Measurements from ENCODE around the gene NHLH1. TPM values are rescaled to one million over a fixed set of nuclear protein-coding genes. Genes with fewer than 3 reads are reported as not detected.

NHLH1 gene
- total RNA-seq, 1 donor = not detected

DNA sequence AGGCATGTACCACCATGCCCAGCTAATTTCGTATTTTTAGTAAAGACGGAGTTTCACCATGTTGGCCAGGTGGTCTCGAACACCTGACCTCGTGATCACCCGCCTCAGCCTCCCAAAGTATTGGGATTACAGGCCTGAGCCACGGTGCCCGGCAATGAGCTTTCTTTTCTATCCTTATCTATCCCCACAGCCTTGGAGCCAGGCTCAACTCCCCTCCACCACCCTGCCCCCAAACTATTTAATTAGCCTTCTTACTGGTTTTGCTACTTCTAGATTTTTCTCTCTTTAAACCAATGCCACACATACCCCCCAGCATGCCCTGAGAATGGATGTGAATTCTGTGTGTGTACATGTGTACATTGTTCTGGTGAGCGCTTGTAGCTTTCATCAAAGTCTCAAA lies 27.8 kb downstream of the NHLH1 start:
- no peak overlapping the region for H3K4me3 ChIP-seq (ENCODE audit: low read length)
- peaks cover 10% of the 10 kb centered on the region for H3K27me3 ChIP-seq (ENCODE audit: insufficient read depth, low read length)
- H3K4me1 ChIP-seq (ENCODE audit: insufficient read depth, low read length) = no peaks in the 10 kb centered on the region
- no peaks in the 10 kb centered on the region for H3K9me3 ChIP-seq (ENCODE audit: low read depth, low read length)

DNA sequence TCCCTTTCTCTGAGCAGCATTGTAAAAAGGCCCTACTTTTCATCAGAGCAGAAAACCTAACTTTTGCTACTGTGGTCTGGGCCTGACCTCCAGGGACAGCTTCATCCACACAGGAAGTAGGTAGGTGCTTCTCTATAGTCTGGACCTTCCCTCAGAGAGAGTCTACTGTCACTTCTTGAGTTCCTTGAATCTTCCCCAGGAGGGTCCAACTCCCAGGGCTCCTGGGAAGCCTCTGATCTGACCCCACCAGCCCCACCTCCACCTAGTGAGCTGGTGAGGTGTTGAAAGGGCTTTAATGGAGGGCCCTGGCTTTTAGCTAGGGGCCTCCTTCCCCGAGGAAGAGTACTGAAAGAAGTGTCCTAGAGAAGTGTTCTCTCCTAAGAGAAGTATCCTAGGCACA lies 30.8 kb downstream of the NHLH1 start:
- H3K27me3 ChIP-seq (ENCODE audit: insufficient read depth, low read length) = peaks cover 28% of the 10 kb centered on the region
- H3K4me1 ChIP-seq (ENCODE audit: insufficient read depth, low read length) = peaks cover 13% of the 10 kb centered on the region
- no peak overlapping the region for H3K4me3 ChIP-seq (ENCODE audit: low read length)
- no peaks in the 10 kb centered on the region for H3K9me3 ChIP-seq (ENCODE audit: low read depth, low read length)

DNA sequence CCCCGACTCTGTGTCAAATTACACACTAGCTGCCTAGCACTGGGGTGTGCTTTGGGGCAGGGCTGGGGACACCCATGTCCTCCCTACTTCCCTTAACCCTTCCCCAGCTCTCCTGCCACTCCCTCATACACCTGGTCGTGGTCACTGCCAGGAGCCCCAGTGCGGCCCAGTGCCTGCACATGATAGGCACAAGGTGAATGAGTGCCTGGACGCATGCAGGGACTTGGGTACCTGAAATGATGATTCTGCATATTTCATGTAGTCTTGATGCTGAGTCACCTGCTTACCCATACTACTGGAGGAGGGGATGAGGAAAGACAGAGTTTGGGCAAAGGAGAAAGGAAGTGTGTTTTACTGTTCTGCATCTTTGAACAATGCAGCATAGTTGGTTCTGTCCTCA lies 32.0 kb downstream of the NHLH1 start:
- Histone ChIP-seq H3K4me1 (ENCODE audit: insufficient read depth, low read length) (peaks cover 13% of the 10 kb centered on the region), H3K9me3 (ENCODE audit: low read depth, low read length) (no peaks in the 10 kb centered on the region), H3K4me3 (ENCODE audit: low read length) (no peak overlapping the region), H3K27me3 (ENCODE audit: insufficient read depth, low read length) (peaks cover 28% of the 10 kb centered on the region)

DNA sequence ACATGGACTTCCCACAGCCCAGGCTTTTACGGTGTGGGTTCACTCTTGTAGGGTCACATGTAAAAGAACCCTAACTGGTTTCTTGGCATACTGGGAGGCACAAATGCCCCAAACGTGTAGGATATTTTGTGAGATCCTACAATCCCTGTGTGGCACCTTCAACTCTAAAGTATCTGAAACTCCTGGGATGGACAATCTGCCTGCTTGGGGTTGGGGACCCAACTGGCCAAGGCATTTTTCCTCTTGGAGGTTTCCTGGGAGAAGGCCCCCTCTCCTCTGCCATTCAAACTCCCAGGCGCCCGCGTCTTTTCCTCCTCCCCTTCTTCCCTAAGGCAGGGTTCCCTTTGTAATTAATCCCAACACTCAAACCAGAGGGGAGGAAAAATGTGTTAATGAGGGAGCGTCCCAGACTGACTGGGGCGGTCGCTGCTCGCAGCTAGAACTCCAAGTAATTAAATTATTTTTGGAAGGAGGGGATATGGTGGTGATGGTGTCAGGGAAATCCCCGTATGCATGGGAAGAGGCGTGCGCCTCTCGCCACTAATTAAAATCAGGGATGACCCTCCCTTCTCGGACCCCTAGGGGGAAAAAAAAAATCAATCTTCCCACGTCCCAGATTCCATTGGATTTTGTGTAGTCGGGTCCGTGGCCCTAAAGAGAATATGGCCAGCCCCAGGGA lies 32.8 kb downstream of the NHLH1 start:
- no peak overlapping the region for H3K4me3 ChIP-seq (ENCODE audit: low read length)
- peaks cover 28% of the 10 kb centered on the region for H3K27me3 ChIP-seq (ENCODE audit: insufficient read depth, low read length)
- H3K9me3 ChIP-seq (ENCODE audit: low read depth, low read length) = no peaks in the 10 kb centered on the region
- peaks cover 13% of the 10 kb centered on the region for H3K4me1 ChIP-seq (ENCODE audit: insufficient read depth, low read length)

DNA sequence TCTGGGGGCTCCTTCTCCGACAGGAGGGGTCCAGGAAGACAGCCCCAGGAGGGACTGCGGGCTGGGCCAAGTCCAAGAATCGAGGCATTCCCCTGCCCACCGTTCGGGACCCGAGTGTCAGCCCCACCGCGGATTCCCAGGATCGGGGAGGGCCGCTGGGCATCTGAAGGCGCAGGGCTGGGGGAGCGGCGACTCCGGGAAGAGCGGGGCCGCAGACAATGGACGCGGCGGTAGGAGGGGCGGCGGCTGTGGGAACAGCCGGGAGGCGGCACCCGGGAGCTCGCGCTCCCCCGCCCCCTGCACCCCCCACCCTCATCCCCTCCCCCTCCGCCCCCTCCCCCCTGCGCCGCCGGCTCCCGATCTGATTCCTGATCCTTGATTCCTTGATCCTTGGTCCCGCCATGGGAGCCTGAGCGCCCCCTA lies 33.4 kb downstream of the NHLH1 start, which contains the start of gene VANGL2:
VANGL2 (plus strand) TSS at position 342 of the 423 bp plus-strand sequence. CDS start 15,274 bp downstream, outside the sequence.
- H3K4me3 ChIP-seq (ENCODE audit: low read length) = peak within 1 kb of the TSS; percentile 29
- H3K27me3 ChIP-seq (ENCODE audit: insufficient read depth, low read length) = peaks cover 28% of the 10 kb centered on the region
- H3K4me1 ChIP-seq (ENCODE audit: insufficient read depth, low read length) = peaks cover 13% of the 10 kb centered on the region
- H3K9me3 ChIP-seq (ENCODE audit: low read depth, low read length) = no peaks in the 10 kb centered on the region

DNA sequence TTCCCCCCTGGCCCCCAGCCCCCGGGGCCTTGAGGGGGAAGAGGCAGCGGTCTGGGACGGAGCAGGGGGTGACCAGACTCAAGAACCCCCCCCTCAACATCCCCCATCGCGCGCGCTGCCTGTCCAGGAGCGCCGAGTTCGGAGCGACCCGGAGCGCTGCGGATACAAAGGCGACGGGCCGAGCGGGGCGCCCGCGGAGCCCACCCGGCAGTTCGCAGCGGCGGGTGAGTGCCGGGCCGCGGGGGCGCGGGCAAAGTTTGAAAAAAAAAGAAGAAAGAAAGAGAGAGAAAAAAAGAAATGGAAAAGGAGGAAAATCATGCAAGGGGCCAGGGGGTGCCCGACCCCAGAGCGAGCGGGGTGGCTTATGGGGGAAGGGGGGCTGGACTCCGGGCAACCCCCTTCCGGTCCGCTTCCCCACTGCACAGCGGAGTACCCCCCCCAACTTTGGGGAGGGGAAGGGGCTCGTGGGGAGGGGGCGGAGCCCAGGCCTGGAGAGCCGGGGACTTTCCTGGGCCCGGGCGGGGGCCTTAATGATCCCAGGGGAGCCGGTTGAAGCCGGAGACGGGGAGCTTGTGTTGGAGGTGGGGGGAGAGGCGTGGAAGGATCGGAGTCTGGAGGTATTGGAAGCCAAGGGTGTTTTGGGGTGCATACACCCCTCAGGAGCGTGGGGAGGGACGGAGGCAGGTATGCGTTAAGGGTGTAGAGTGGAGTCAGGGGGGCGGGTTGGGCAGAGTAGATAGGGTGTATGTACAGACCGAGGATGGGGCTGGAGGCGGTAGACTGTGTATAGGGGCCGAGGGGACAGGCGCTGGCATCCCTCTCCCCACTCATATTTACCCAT lies 34.0 kb downstream of the NHLH1 start:
- Histone ChIP-seq H3K4me3 (ENCODE audit: low read length) (peak overlapping the region; percentile 29), H3K9me3 (ENCODE audit: low read depth, low read length) (no peaks in the 10 kb centered on the region), H3K4me1 (ENCODE audit: insufficient read depth, low read length) (peaks cover 13% of the 10 kb centered on the region), H3K27me3 (ENCODE audit: insufficient read depth, low read length) (peaks cover 28% of the 10 kb centered on the region)

DNA sequence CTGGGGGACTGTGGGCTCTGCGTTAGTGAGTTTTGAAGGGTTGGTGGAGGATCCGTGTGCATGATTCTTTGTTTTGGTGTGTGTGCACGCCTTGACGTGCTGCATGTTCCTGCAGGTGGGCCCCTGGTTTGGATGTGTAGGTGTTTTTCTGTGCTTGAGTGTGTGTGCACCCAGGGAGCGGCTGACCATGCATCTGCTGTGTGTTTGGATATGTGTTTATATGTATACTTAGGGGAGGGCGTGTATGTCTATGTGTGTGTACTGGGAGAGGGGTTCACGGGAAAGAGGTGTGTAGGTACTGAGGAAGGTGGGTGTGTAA lies 34.6 kb downstream of the NHLH1 start:
- Histone ChIP-seq H3K4me3 (ENCODE audit: low read length) (no peak overlapping the region), H3K27me3 (ENCODE audit: insufficient read depth, low read length) (peaks cover 28% of the 10 kb centered on the region), H3K4me1 (ENCODE audit: insufficient read depth, low read length) (peaks cover 13% of the 10 kb centered on the region), H3K9me3 (ENCODE audit: low read depth, low read length) (no peaks in the 10 kb centered on the region)

DNA sequence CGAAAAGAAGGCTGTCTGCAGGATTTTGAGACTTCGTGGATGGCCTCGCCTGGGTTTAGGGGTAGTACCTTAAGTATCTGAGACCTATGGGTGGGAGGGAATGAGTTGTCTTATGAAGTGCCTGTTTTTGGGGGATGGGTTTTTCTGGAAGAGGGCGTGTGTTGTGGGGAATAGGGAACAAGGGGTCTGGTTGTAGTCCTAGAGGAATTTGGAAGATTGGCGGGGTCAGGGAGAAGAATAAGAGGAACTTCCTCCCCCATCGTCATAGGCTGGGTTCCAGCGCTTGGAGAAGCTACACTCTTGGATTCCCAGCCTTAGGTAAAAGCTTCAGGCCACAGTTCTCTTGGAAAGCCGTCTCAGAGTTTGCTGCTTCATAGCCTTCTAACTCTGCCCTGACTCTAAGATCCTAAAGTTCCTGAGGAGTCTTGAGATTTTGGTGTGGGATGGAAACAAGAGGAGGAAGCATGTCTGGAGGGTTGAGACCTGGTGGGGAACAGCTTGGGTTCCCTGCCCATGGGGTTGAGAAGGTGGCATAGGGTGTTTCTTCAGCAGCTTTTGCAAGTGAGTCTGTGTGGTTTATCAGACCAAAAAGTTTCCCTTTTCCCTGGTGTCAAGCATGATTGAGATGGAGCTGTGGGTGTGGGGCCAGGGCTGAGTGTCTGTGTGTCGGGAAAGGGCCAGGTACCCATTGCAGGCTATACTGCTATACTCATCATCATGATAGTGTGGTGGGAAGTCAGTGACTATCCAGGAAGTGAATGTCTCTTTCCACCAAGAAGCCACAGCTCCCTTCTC lies 35.3 kb downstream of the NHLH1 start:
- no peak overlapping the region for H3K4me3 ChIP-seq (ENCODE audit: low read length)
- H3K9me3 ChIP-seq (ENCODE audit: low read depth, low read length) = no peaks in the 10 kb centered on the region
- H3K27me3 ChIP-seq (ENCODE audit: insufficient read depth, low read length) = peaks cover 28% of the 10 kb centered on the region
- peaks cover 13% of the 10 kb centered on the region for H3K4me1 ChIP-seq (ENCODE audit: insufficient read depth, low read length)

DNA sequence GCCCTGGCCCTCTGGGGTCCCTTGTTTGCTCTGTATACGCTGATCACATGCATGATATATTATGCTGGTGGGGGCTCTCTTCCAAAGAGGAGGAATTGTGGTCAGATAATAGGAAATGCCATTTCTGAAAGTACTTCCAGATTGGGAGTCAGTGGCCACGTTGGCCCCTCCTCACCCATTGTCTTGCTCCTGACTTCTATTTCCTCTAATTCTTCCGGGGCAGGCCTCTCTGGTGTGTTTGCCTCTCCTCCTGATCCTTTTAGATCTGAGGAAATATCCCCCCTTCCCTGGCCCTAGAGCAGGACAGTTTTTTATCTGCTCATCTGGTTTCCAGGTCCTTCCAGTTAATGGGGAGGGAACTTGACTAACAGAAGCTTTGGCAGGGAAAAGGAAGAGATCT lies 36.4 kb downstream of the NHLH1 start:
- Histone ChIP-seq H3K27me3 (ENCODE audit: insufficient read depth, low read length) (peaks cover 28% of the 10 kb centered on the region), H3K4me3 (ENCODE audit: low read length) (no peak overlapping the region), H3K9me3 (ENCODE audit: low read depth, low read length) (no peaks in the 10 kb centered on the region), H3K4me1 (ENCODE audit: insufficient read depth, low read length) (peaks cover 13% of the 10 kb centered on the region)

DNA sequence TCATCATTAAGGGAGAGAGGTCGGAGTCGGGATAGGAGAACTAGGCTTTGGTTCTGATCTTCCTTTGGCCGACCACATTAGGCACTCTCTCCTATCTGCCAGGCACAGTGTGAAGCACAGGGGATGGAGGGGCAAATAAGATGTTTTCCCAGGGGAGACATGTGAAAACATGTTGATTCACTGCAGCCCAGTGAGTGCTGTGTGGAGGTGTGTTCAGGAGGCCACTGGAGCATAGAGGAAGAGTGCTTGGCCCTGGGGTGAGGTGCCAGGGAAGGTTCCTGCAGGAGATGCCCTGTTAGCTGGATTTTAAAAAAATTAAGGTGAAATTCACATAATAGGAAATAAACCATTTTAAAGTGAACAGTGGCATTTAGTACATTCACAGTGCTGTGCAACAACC lies 37.2 kb downstream of the NHLH1 start:
- Histone ChIP-seq H3K4me1 (ENCODE audit: insufficient read depth, low read length) (peaks cover 13% of the 10 kb centered on the region), H3K4me3 (ENCODE audit: low read length) (no peak overlapping the region), H3K9me3 (ENCODE audit: low read depth, low read length) (no peaks in the 10 kb centered on the region), H3K27me3 (ENCODE audit: insufficient read depth, low read length) (peaks cover 24% of the 10 kb centered on the region)

DNA sequence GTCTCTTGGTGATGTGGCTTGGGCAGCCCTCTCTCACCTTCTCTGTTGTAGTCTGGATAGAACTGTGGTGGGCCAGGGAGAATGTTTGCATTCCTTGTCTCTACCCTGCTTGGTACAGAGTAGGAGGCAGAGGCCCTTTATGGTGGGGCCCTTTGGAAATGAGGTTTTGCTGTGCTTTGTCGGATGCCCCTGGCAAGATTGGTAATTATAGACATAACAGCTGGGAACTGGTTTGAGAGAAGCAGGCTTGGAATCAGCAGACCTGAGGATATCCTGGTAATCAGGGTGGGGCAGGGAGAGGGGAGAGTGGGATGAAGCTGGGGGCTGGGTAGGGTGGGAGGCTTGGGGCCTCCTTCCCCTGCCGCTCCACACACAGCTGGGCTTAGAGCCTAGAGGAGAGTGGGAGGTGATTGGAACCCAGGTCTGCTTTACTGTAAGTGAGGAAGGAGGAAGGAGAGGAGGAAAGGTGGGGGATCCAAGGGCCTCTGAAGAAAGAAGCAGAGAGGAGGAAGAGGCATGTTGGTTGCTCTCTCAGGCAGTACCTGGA lies 38.5 kb downstream of the NHLH1 start:
- H3K27me3 ChIP-seq (ENCODE audit: insufficient read depth, low read length) = peaks cover 13% of the 10 kb centered on the region
- H3K4me3 ChIP-seq (ENCODE audit: low read length) = no peak overlapping the region
- H3K4me1 ChIP-seq (ENCODE audit: insufficient read depth, low read length) = peaks cover 10% of the 10 kb centered on the region
- no peaks in the 10 kb centered on the region for H3K9me3 ChIP-seq (ENCODE audit: low read depth, low read length)

DNA sequence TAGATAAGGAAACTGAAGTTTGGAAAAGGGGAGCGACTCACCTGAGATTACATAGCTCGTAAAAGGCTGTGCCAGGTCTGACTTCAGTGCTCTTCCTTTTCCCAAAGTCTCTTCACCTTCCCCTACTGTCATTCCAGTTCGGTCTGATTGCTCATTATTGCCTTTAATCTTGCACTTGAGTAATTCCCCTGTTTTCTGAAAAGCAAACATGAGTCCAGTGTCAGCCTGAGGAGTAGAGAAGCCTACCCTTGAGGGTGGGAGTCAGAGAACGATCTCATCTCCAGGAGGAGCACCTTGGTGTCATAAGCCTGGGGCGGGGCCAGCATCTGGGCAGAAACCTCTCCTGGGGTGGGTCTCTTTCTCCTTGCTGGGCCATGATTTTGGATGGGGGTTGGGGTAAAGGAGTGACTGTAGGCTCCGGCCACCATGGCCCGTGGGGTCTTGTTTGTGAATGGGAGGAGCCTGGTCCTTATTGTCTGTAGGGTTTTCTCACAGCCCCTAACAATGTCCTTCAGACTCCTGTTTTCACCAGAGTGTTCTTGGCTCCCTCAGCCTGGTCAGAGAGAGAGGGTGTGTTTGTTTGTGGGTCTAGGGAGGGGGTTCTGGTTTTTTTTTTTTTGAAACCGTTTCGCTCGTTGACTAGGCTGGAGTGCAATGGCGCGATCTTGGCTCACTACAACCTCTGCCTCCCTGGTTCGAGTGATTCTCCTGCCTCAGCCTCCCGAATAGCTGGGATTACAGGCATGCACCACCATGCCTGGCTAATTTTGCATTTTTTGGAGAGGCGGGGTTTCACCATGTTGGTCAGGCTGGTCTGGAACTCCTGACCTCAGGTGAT lies 39.5 kb downstream of the NHLH1 start:
- peaks cover 11% of the 10 kb centered on the region for H3K27me3 ChIP-seq (ENCODE audit: insufficient read depth, low read length)
- H3K4me1 ChIP-seq (ENCODE audit: insufficient read depth, low read length) = peaks cover 2% of the 10 kb centered on the region
- no peaks in the 10 kb centered on the region for H3K9me3 ChIP-seq (ENCODE audit: low read depth, low read length)
- H3K4me3 ChIP-seq (ENCODE audit: low read length) = no peak overlapping the region

DNA sequence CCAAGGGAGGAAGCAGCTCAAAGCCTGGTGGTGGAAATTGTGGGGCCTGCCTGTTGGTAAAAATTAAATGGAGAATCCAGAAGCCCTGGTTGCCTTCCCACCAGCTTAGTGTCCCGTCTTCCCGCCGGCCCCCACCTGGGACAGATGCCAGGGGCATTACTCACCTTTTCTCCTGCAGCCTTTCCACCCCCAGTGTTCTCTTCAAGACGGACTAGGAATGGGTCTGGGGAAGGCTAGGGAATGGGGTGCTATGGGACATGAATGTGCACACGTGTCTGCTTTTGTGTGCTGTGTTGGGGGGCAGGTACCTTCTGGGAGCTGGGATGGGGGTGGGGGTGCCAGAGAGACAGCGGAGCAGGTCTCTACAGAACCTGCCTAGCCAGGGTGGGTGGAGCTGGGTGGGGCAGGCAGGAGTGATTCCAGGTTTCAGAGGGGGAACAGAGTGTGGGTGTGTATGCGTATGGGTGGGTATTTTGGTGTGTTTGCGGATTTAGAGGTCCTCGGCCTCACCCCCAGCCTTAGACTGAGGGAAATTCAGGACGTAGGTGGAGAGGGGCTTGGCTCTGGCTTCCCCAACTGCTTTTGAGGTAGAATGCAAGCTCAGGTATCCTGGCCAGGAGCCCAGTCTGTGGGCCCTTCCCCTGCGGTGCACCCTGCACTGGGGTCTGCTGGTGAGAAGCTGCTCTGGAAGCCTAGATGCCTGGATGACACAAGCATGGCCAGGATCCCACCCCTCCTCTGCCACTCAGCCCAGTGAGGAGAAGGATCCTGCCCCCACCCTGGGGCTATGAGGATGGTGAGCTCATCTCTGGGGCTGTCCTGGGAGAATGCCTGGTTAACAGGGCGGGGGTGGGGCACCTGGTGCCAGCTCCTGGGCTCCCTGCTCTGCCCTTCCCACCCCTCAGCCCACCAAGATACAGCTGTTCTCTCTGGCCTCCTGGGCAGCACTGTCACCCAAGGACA lies 41.2 kb downstream of the NHLH1 start:
- Histone ChIP-seq H3K9me3 (ENCODE audit: low read depth, low read length) (no peaks in the 10 kb centered on the region), H3K4me1 (ENCODE audit: insufficient read depth, low read length) (no peaks in the 10 kb centered on the region), H3K27me3 (ENCODE audit: insufficient read depth, low read length) (no peaks in the 10 kb centered on the region), H3K4me3 (ENCODE audit: low read length) (no peak overlapping the region)

Measured in mononuclear cell (primary cell).